Measurements from ENCODE around the gene NECAB2.

The NECAB2 gene

GRCh38 chr16:83952940-83953795, 14.9 kb upstream of the NECAB2 start, which contains the start of gene OSGIN1:
TSS of gene OSGIN1 (plus strand) at chr16:83953240. CDS start at chr16:83957672, 4,432 bp downstream.
- DNase-seq, result peak; percentile 86

GRCh38 chr16:83953796-83954576, 14.1 kb upstream of the NECAB2 start:
- peak; percentile 47 for DNase-seq

GRCh38 chr16:83954577-83955016, 13.4 kb upstream of the NECAB2 start:
- no peak for DNase-seq

- no peak for DNase-seq
Observed at GRCh38 chr16:83955218-83956130, 12.6 kb upstream of the NECAB2 start.

GRCh38 chr16:83956336-83957289, 11.4 kb upstream of the NECAB2 start:
- DNase-seq, result peak; percentile 82

- no peak for DNase-seq
Observed at GRCh38 chr16:83957296-83957855, 10.7 kb upstream of the NECAB2 start.

- DNase-seq, result no peak
Observed at GRCh38 chr16:83958137-83958845, 9.8 kb upstream of the NECAB2 start.

GRCh38 chr16:83958846-83959565, 9.0 kb upstream of the NECAB2 start:
- no peak for DNase-seq

- DNase-seq, result no peak
Observed at GRCh38 chr16:83959656-83960434, 8.2 kb upstream of the NECAB2 start.

GRCh38 chr16:83960521-83961249, 7.4 kb upstream of the NECAB2 start:
- DNase-seq, result no peak

GRCh38 chr16:83961591-83961990, 6.5 kb upstream of the NECAB2 start:
- no peak for DNase-seq

- DNase-seq, result no peak
Observed at GRCh38 chr16:83963277-83964119, 4.5 kb upstream of the NECAB2 start.

GRCh38 chr16:83964684-83965443, 3.2 kb upstream of the NECAB2 start:
- no peak for DNase-seq

- no peak for DNase-seq
Observed at GRCh38 chr16:83965444-83966152, 2.4 kb upstream of the NECAB2 start.

GRCh38 chr16:83966153-83966696, 1.8 kb upstream of the NECAB2 start:
- DNase-seq, result no peak
